HG02884 (cell line): ENCODE data around the gene PRKD3.

Experiments used
- ATAC-seq: cut with Tn5 transposase; IDR thresholded peaks from one replicate; pipeline ENCODE4 v1.9.1; 2021; ENCODE audit warnings: mild to moderate bottlenecking, moderate library complexity; ENCODE audit not compliant: unreplicated experiment

Gene PRKD3

GRCh38 chr2:37343537-37344434 lies 19.2 kb upstream of the PRKD3 start:
- no peak for ATAC-seq

DNA sequence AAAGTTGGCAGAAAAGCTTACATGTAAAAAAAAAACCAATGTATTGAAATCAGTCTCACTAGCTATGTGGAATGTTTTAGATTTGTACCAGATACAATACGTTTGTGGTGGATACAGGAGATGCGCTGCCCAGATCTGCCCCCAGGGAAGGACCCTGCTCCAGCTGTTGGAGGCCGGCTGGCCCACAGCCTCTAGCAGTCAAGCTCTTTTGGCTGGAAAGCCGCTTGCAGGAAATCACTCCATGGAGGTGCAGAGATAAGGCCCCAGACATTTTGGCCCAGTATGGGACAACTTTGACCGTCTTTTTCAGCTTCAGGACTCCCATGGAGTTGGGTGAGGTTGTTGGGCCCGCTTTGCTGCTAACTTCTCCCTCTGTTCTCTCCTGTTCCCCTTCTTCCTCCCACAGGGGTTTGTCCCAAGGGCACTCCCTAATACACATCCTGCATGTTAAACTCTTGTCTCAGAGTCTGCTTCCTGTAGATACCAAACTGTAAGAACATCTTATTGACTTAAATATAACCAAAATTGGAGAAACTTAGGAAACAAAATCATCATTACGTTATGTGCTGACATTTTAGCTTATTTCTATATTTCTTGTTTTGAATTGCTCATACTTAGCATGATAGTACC lies 18.1 kb upstream of the PRKD3 start:
- no peak for ATAC-seq

GRCh38 chr2:37340637-37341036 lies 16.0 kb upstream of the PRKD3 start:
- ATAC-seq, result no peak

- ATAC-seq, result no peak
Measured at GRCh38 chr2:37338933-37339332, 14.3 kb upstream of the PRKD3 start.

- ATAC-seq, result no peak
Measured at GRCh38 chr2:37337620-37338280, 13.1 kb upstream of the PRKD3 start.

DNA sequence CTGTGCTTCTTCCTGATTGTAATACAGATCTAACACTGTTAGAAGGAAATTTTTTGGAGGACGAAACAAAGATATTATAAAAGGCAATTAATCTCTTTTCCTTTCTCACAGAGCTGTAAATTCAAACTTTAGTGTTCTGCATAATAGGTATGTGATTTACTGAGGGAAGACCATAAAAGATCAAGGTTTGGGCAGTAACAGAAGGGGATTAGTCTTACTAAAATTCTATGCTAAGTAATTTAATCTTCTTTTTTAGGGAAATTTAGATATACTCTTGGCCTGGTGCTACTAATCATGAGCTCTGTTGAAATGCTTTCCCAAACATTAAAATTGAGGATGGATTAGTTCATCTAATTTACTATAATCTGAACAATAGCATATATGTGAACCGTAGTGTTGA lies 11.0 kb upstream of the PRKD3 start:
- ATAC-seq, result no peak

DNA sequence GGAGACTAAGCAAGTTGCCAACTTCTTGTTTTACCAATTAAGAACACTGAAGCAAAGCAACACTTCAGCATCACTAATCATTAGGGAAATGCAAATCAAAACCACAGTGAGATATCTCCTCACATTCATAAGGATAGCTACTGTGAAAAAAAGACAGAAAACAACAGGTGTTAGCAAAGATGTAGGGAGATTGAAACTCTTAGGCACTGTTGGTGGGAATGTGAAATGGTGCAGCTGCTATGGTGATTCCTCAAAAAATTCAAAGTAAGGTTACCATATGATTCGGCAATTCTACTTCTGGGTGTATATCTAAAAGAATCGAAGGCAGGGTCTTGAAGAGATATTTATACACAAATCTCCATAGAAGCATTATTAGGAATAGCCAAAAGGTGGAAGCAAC lies 8.6 kb upstream of the PRKD3 start:
- no peak for ATAC-seq

GRCh38 chr2:37332560-37332959 lies 7.9 kb upstream of the PRKD3 start:
- no peak for ATAC-seq

GRCh38 chr2:37330681-37331080 lies 6.0 kb upstream of the PRKD3 start:
- no peak for ATAC-seq

- ATAC-seq, result no peak
Measured at GRCh38 chr2:37326866-37327634, 2.4 kb upstream of the PRKD3 start.

DNA sequence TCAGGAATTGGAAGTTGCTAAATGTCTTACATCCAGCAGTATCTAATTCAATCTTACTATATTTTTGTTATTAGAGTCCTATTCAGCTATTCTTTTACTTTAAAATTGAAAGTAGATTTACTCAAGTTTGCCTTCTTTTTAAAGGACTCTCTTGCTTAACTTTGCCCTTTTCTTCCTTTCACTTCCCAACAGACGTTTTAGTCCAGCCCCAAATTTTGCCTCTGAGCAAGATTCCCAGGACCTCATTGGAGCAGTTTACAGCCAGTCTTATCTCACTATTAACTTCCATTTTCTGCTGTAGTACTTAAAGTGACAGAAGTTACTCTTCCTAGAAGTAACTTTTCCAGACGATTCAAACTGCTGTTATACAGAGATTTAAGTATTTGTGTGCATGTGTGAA lies 1.7 kb upstream of the PRKD3 start:
- no peak for ATAC-seq

GRCh38 chr2:37325625-37326071 lies 1.0 kb upstream of the PRKD3 start:
- ATAC-seq, result no peak

GRCh38 chr2:37324536-37324785 lies 172 bp downstream of the PRKD3 start:
- ATAC-seq, result no peak

- peak; percentile 24 for ATAC-seq
Measured at GRCh38 chr2:37323781-37324535, 675 bp downstream of the PRKD3 start.

GRCh38 chr2:37323176-37323780 lies 1.4 kb downstream of the PRKD3 start:
- ATAC-seq, result no peak

GRCh38 chr2:37322368-37322767 lies 2.3 kb downstream of the PRKD3 start:
- ATAC-seq, result no peak

DNA sequence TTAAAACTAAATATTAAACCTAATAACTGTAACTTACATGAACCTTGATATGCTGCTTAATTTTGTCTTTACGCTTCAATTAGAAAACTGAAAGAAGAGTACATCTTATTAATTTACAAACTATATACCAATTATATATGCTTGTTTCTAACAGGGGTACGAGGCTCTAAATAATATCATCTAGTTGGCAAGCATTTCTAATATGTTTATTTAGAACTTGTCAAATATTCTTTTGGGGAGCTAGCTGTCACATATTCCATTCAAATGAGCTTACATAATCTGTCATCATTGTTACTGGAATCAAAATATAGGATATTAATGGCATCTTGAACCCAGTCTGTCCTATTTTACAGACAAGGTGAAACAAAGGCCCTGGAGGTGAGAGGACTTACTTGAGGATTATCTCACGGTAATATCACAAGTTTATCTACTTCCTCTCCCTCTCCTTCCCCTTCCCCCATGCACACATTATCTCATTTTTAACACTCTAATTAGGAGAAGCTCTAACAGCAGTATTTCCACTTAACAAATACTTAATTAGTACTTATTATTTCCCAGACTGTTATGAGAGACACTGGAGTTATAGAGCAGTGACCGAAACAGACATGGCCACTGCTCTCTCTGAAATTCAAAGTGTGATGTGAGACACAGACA lies 3.5 kb downstream of the PRKD3 start:
- no peak for ATAC-seq

- no peak for ATAC-seq
Measured at GRCh38 chr2:37319754-37320609, 4.7 kb downstream of the PRKD3 start.

GRCh38 chr2:37318401-37318800 lies 6.2 kb downstream of the PRKD3 start:
- peak; percentile 76 for ATAC-seq
